C1 segment of cervical spinal cord (tissue), 14 donors: ENCODE data around the gene GRK1.
A peak's percentile ranks its signal among the peaks of the same experiment; 100 is the strongest.

ENCODE experiments used
- DNase-seq, 14 donors: peaks; one replicate each; lab custom pipeline; 2025; lab: John Stamatoyannopoulos, UW

Gene GRK1

GRCh38 chr13:113632706-113633484 is 34.1 kb upstream of the GRK1 start:
- DNase-seq, result no peak

GRCh38 chr13:113633485-113633873 is 33.5 kb upstream of the GRK1 start:
- no peak for DNase-seq

- no peak for DNase-seq
These were observed 32.6 kb upstream of the GRK1 start for GRCh38 chr13:113634279-113635047.

GRCh38 chr13:113635048-113635420 is 32.0 kb upstream of the GRK1 start:
- DNase-seq, result no peak

GRCh38 chr13:113635709-113636108 is 31.3 kb upstream of the GRK1 start:
- DNase-seq, result no peak

- no peak for DNase-seq
These were observed 30.6 kb upstream of the GRK1 start for GRCh38 chr13:113636266-113636963.

- DNase-seq, result no peak
These were observed 29.5 kb upstream of the GRK1 start for GRCh38 chr13:113637262-113638160.

- no peak for DNase-seq
These were observed 28.8 kb upstream of the GRK1 start for GRCh38 chr13:113638173-113638746.

GRCh38 chr13:113638806-113639205 is 28.2 kb upstream of the GRK1 start:
- DNase-seq, result no peak

- DNase-seq, result peak in 1 of 14 donors; percentile 53
These were observed 27.3 kb upstream of the GRK1 start for GRCh38 chr13:113639616-113640262.

GRCh38 chr13:113641426-113641825 is 25.6 kb upstream of the GRK1 start:
- DNase-seq, result no peak

- no peak for DNase-seq
These were observed 24.5 kb upstream of the GRK1 start for GRCh38 chr13:113642563-113642962.

- no peak for DNase-seq
These were observed 23.4 kb upstream of the GRK1 start for GRCh38 chr13:113643593-113643992.

GRCh38 chr13:113644800-113645199 is 22.2 kb upstream of the GRK1 start:
- DNase-seq, result no peak

GRCh38 chr13:113645329-113645728 is 21.7 kb upstream of the GRK1 start:
- DNase-seq, result no peak

- DNase-seq, result no peak
These were observed 20.6 kb upstream of the GRK1 start for GRCh38 chr13:113646376-113646775.

- DNase-seq, result no peak
These were observed 20.1 kb upstream of the GRK1 start for GRCh38 chr13:113646921-113647340.

- peak; percentile 40 to 92 (median 84) for DNase-seq
These were observed 19.4 kb upstream of the GRK1 start for GRCh38 chr13:113647351-113648215.

GRCh38 chr13:113648216-113648610 is 18.8 kb upstream of the GRK1 start:
- DNase-seq, result no peak

- DNase-seq, result no peak
These were observed 17.8 kb upstream of the GRK1 start for GRCh38 chr13:113649212-113649611.
